Fibroblast of skin of back (primary cell): ENCODE measurements around the gene IQGAP2.

Source experiments
- DNase-seq: peaks from one replicate; pipeline ENCODE4 v3.0.0-alpha.2; 2013

IQGAP2 gene

GRCh38 chr5:76383126-76383832 is 19.8 kb upstream of the IQGAP2 start:
- no peak for DNase-seq

- no peak for DNase-seq
These were observed 18.9 kb upstream of the IQGAP2 start for GRCh38 chr5:76384189-76384588.

- DNase-seq = no peak
These were observed 18.4 kb upstream of the IQGAP2 start for GRCh38 chr5:76384705-76385104.

- DNase-seq = no peak
These were observed 17.5 kb upstream of the IQGAP2 start for GRCh38 chr5:76385540-76385939.

GRCh38 chr5:76386360-76386759 is 16.7 kb upstream of the IQGAP2 start:
- DNase-seq = no peak

- DNase-seq = no peak
These were observed 14.8 kb upstream of the IQGAP2 start for GRCh38 chr5:76388236-76388635.

- no peak for DNase-seq
These were observed 14.1 kb upstream of the IQGAP2 start for GRCh38 chr5:76388791-76389512.

GRCh38 chr5:76389513-76390154 is 13.5 kb upstream of the IQGAP2 start:
- DNase-seq = no peak

GRCh38 chr5:76391014-76391413 is 12.1 kb upstream of the IQGAP2 start:
- DNase-seq = no peak

GRCh38 chr5:76393035-76393680 is 9.9 kb upstream of the IQGAP2 start:
- DNase-seq = no peak

GRCh38 chr5:76397200-76397599 is 5.9 kb upstream of the IQGAP2 start:
- DNase-seq = no peak

GRCh38 chr5:76399268-76399667 is 3.8 kb upstream of the IQGAP2 start:
- no peak for DNase-seq

- DNase-seq = no peak
These were observed 2.6 kb upstream of the IQGAP2 start for GRCh38 chr5:76400466-76400865.

GRCh38 chr5:76401801-76402250 is 1.3 kb upstream of the IQGAP2 start:
- DNase-seq = no peak

- no peak for DNase-seq
These were observed 717 bp upstream of the IQGAP2 start for GRCh38 chr5:76402251-76402885.

GRCh38 chr5:76403766-76404222 is 709 bp downstream of the IQGAP2 start:
- no peak for DNase-seq

- DNase-seq = no peak
These were observed 1.4 kb downstream of the IQGAP2 start for GRCh38 chr5:76404223-76405211.

- no peak for DNase-seq
These were observed 2.9 kb downstream of the IQGAP2 start for GRCh38 chr5:76406014-76406413.

- DNase-seq = no peak
These were observed 3.6 kb downstream of the IQGAP2 start for GRCh38 chr5:76406673-76407072.

GRCh38 chr5:76408104-76408654 is 5.1 kb downstream of the IQGAP2 start:
- no peak for DNase-seq

GRCh38 chr5:76412511-76412910 is 9.4 kb downstream of the IQGAP2 start:
- DNase-seq = no peak
